Osteocyte (in vitro differentiated cells): Measurements from ENCODE around the gene PLOD2. TPM values are rescaled to one million over a fixed set of nuclear protein-coding genes. Genes with fewer than 3 reads are reported as not detected.

ENCODE experiments used
- DNase-seq: peaks from one replicate; pipeline ENCODE4 v3.0.0; 2021; ENCODE audit warnings: mixed read lengths; ENCODE audit not compliant: unreplicated experiment; ENCODE audit errors: extremely low spot score
- H3K27ac Mint-ChIP-seq: one replicate; pipeline ENCODE4 v1.8.0; 2021; ENCODE audit warnings: mild to moderate bottlenecking, mixed read lengths; ENCODE audit not compliant: unreplicated experiment
- H3K27me3 Mint-ChIP-seq: one replicate; pipeline ENCODE4 v1.8.0; 2021; ENCODE audit warnings: mixed read lengths; ENCODE audit not compliant: unreplicated experiment
- H3K36me3 Mint-ChIP-seq: one replicate; pipeline ENCODE4 v1.8.0; 2021; ENCODE audit warnings: mixed read lengths; ENCODE audit not compliant: unreplicated experiment
- H3K4me1 Mint-ChIP-seq: one replicate; pipeline ENCODE4 v1.8.0; 2021; ENCODE audit warnings: mixed read lengths; ENCODE audit not compliant: unreplicated experiment
- H3K4me3 Mint-ChIP-seq: one replicate; pipeline ENCODE4 v1.8.0; 2021; ENCODE audit warnings: mild to moderate bottlenecking, moderate library complexity, mixed read lengths; ENCODE audit not compliant: unreplicated experiment
- H3K9me3 Mint-ChIP-seq: one replicate; pipeline ENCODE4 v1.8.0; 2021; ENCODE audit warnings: mixed read lengths; ENCODE audit not compliant: unreplicated experiment
- CTCF ChIP-seq: fragments of 200-600 bp; sonication (generic); IDR thresholded peaks from 2 replicates; pipeline ENCODE4 v1.5.0; 2021; ENCODE audit warnings: antibody characterized with exemption, mild to moderate bottlenecking, moderate library complexity
- total RNA-seq: library from RNA; stranded (reverse); gene quantifications from 2 replicates; pipeline ENCODE4 v1.2.1, GENCODE V29; 2021

Gene PLOD2
- total RNA-seq, 1 donor from 2014 or later: 96.1 TPM

GRCh38 chr3:146196789-146197188, 35.8 kb upstream of the PLOD2 start:
- no peaks in the 10 kb centered on the region for H3K9me3 Mint-ChIP-seq
- peaks cover 26% of the 10 kb centered on the region for H3K36me3 Mint-ChIP-seq
- H3K27me3 Mint-ChIP-seq: no peaks in the 10 kb centered on the region
- TF ChIP-seq CTCF: no peak
- H3K4me1 Mint-ChIP-seq: no peaks in the 10 kb centered on the region
- no peak for DNase-seq
- H3K27ac Mint-ChIP-seq: no peak overlapping the region
- H3K4me3 Mint-ChIP-seq: no peak overlapping the region

- H3K27ac Mint-ChIP-seq: no peak overlapping the region
- no peaks in the 10 kb centered on the region for H3K27me3 Mint-ChIP-seq
- no peak for TF ChIP-seq CTCF
- H3K4me1 Mint-ChIP-seq: no peaks in the 10 kb centered on the region
- no peaks in the 10 kb centered on the region for H3K9me3 Mint-ChIP-seq
- no peak for DNase-seq
- H3K36me3 Mint-ChIP-seq: peaks cover 26% of the 10 kb centered on the region
- no peak overlapping the region for H3K4me3 Mint-ChIP-seq
These were observed 34.6 kb upstream of the PLOD2 start for GRCh38 chr3:146195605-146196004.

GRCh38 chr3:146195030-146195429, 34.0 kb upstream of the PLOD2 start:
- Mint-ChIP-seq H3K36me3 (peaks cover 26% of the 10 kb centered on the region), H3K4me1 (no peaks in the 10 kb centered on the region), H3K27ac (no peak overlapping the region), H3K4me3 (no peak overlapping the region), H3K27me3 (no peaks in the 10 kb centered on the region), H3K9me3 (no peaks in the 10 kb centered on the region)
- no peak for TF ChIP-seq CTCF
- DNase-seq: no peak

GRCh38 chr3:146191051-146191450, 30.1 kb upstream of the PLOD2 start:
- no peak for DNase-seq
- Mint-ChIP-seq H3K27ac (no peak overlapping the region), H3K4me3 (no peak overlapping the region), H3K27me3 (no peaks in the 10 kb centered on the region), H3K9me3 (no peaks in the 10 kb centered on the region), H3K36me3 (peaks cover 15% of the 10 kb centered on the region), H3K4me1 (peaks cover 1% of the 10 kb centered on the region)
- TF ChIP-seq CTCF: no peak

- Mint-ChIP-seq H3K4me1 (peaks cover 1% of the 10 kb centered on the region), H3K4me3 (no peak overlapping the region), H3K27me3 (no peaks in the 10 kb centered on the region), H3K36me3 (peaks cover 13% of the 10 kb centered on the region), H3K9me3 (no peaks in the 10 kb centered on the region), H3K27ac (no peak overlapping the region)
- no peak for DNase-seq
- peak; percentile 80 for TF ChIP-seq CTCF
These were observed 28.7 kb upstream of the PLOD2 start for GRCh38 chr3:146189519-146190173.
